ENCODE measurements around the gene PLXNA4.

Gene PLXNA4

GRCh38 chr7:132312531-132313055 lies 263.7 kb downstream of the PLXNA4 start:
- peaks cover 22% of the 10 kb centered on the region for H3K27me3 ChIP-seq (ENCODE audit: low read depth, low read length)
- no peaks in the 10 kb centered on the region for H3K79me2 ChIP-seq (ENCODE audit: low read length)
- no peak overlapping the region for H2AFZ ChIP-seq (ENCODE audit: low read depth, low read length)
- no peaks in the 10 kb centered on the region for H3K9me3 ChIP-seq (ENCODE audit: insufficient read depth, low read length)
- no peaks in the 10 kb centered on the region for H3K36me3 ChIP-seq (replicated peaks; ENCODE audit: low read depth, low read length)
- H3K9ac ChIP-seq (ENCODE audit: low read length): no peak overlapping the region
- H3K4me1 ChIP-seq (ENCODE audit: low read length): no peaks in the 10 kb centered on the region
- H3K4me3 ChIP-seq (ENCODE audit: low read length): no peak overlapping the region
- H3K4me2 ChIP-seq (ENCODE audit: low read length): no peak overlapping the region
- H4K20me1 ChIP-seq (ENCODE audit: insufficient read depth, low read length): no peaks in the 10 kb centered on the region
- H3K27ac ChIP-seq (ENCODE audit: low read length): no peak overlapping the region
- TF ChIP-seq EZH2phosphoT487 (IDR thresholded peaks at IDR 0.05; ENCODE audit: low read depth) (no peak), CTCF (IDR thresholded peaks at IDR 0.05; ENCODE audit: low read depth, low read length) (no peak)

DNA sequence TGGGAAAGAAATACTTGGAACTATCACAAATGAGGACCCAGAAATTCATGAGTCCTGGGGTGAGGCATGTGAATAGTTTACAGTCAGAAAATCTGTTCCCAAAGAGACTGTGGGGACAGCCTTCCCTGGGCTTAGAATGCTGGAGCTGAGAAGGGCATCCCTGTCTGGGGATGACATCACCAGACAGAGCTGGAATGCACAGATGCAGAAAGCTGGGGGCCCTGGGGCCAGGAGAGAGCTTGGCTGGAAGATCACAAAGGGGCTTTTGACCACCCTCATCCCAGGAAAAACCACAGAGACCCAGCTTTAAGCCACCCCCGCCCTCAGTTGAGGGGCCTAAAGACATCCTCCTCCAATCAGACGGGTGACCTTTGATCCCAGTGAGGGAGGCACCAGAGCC lies 264.5 kb downstream of the PLXNA4 start:
- Histone ChIP-seq H2AFZ (ENCODE audit: low read depth, low read length) (no peak overlapping the region), H3K9ac (ENCODE audit: low read length) (no peak overlapping the region), H3K27ac (ENCODE audit: low read length) (no peak overlapping the region), H3K79me2 (ENCODE audit: low read length) (no peaks in the 10 kb centered on the region), H3K4me1 (ENCODE audit: low read length) (no peaks in the 10 kb centered on the region), H4K20me1 (ENCODE audit: insufficient read depth, low read length) (no peaks in the 10 kb centered on the region), H3K36me3 (replicated peaks; ENCODE audit: low read depth, low read length) (no peaks in the 10 kb centered on the region), H3K4me2 (ENCODE audit: low read length) (no peak overlapping the region), H3K4me3 (ENCODE audit: low read length) (no peak overlapping the region), H3K9me3 (ENCODE audit: insufficient read depth, low read length) (no peaks in the 10 kb centered on the region), H3K27me3 (ENCODE audit: low read depth, low read length) (peaks cover 22% of the 10 kb centered on the region)
- no peak for TF ChIP-seq EZH2phosphoT487 (IDR thresholded peaks at IDR 0.05; ENCODE audit: low read depth)

DNA sequence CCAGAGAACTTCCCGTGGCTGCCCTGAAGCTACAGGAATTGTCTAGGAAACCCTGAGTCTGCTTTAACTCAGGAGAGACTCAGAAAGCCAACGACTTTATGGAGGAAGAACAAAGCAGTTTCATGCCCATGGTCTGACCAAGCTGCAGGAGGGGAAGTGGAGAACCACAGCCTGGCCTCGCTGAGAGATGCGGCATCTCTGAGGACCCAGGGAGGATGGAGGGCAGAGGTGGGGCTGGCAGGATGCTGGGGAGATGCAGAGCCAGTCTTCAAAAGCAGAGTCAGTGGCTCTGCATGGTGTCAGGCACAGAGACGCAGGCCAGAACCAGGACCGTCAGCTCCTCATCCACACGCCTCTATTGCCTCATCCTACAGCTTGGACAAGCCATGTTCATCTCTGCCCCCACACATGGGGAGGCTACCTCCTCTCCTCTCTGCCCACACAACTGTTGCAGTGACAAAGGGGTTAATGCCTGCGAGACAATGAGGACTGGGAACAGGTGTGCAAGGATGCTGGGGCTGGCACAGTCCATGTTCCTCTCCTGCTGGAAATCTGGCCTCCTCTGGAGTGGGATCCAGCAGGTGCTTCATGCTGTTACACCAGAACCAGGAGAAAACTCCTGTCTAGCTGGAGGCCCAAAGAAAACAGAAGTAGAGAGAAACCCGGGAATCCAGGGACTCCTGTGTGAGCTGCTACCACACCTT lies 267.0 kb downstream of the PLXNA4 start:
- H3K79me2 ChIP-seq (ENCODE audit: low read length): no peaks in the 10 kb centered on the region
- H3K27ac ChIP-seq (ENCODE audit: low read length): no peak overlapping the region
- H3K4me3 ChIP-seq (ENCODE audit: low read length): no peak overlapping the region
- no peaks in the 10 kb centered on the region for H4K20me1 ChIP-seq (ENCODE audit: insufficient read depth, low read length)
- no peaks in the 10 kb centered on the region for H3K4me1 ChIP-seq (ENCODE audit: low read length)
- no peak overlapping the region for H3K9ac ChIP-seq (ENCODE audit: low read length)
- H3K27me3 ChIP-seq (ENCODE audit: low read depth, low read length): peaks cover 12% of the 10 kb centered on the region
- no peak overlapping the region for H2AFZ ChIP-seq (ENCODE audit: low read depth, low read length)
- TF ChIP-seq EZH2phosphoT487 (IDR thresholded peaks at IDR 0.05; ENCODE audit: low read depth): no peak
- no peak for TF ChIP-seq CTCF (IDR thresholded peaks at IDR 0.05; ENCODE audit: low read depth, low read length)
- H3K36me3 ChIP-seq (replicated peaks; ENCODE audit: low read depth, low read length): no peaks in the 10 kb centered on the region
- no peak overlapping the region for H3K4me2 ChIP-seq (ENCODE audit: low read length)
- H3K9me3 ChIP-seq (ENCODE audit: insufficient read depth, low read length): no peaks in the 10 kb centered on the region

GRCh38 chr7:132307465-132307864 lies 268.8 kb downstream of the PLXNA4 start:
- Histone ChIP-seq H2AFZ (ENCODE audit: low read depth, low read length) (no peak overlapping the region), H3K9ac (ENCODE audit: low read length) (no peak overlapping the region), H3K4me3 (ENCODE audit: low read length) (no peak overlapping the region)

More at GRCh38 chr7:132307465-132307864, 268.8 kb downstream of the PLXNA4 start:
- Histone ChIP-seq H3K27me3 (ENCODE audit: low read depth, low read length) (peaks cover 12% of the 10 kb centered on the region), H3K4me1 (ENCODE audit: low read length) (no peaks in the 10 kb centered on the region), H3K27ac (ENCODE audit: low read length) (no peak overlapping the region), H4K20me1 (ENCODE audit: insufficient read depth, low read length) (no peaks in the 10 kb centered on the region), H3K4me2 (ENCODE audit: low read length) (no peak overlapping the region), H3K36me3 (replicated peaks; ENCODE audit: low read depth, low read length) (no peaks in the 10 kb centered on the region), H3K79me2 (ENCODE audit: low read length) (no peaks in the 10 kb centered on the region), H3K9me3 (ENCODE audit: insufficient read depth, low read length) (no peaks in the 10 kb centered on the region)
- no peak for TF ChIP-seq EZH2phosphoT487 (IDR thresholded peaks at IDR 0.05; ENCODE audit: low read depth)
- no peak for TF ChIP-seq CTCF (IDR thresholded peaks at IDR 0.05; ENCODE audit: low read depth, low read length)
